Spleen (tissue), 11 donors: ENCODE measurements around the gene LENG8. TPM values are rescaled to one million over a fixed set of nuclear protein-coding genes. Genes with fewer than 3 reads are reported as not detected.
A peak's percentile ranks its signal among the peaks of the same experiment; 100 is the strongest.

Experiments used
- DNase-seq: peaks from one replicate; pipeline ENCODE4 v3.0.0-alpha.2; 2020
- H3K27ac ChIP-seq, 8 donors: fragments of 200-600 bp; sonication (generic) in 7 of 8; 1 replicate in 4 of 8; 2 replicates in 4 of 8; pipeline versions ENCODE4 v1.5.0 to v1.8.0; 2016 to 2021; ENCODE audit warnings: inconsistent platforms in 4 of 8, mild to moderate bottlenecking in 4 of 8, moderate library complexity in 1 of 8
- H3K27me3 ChIP-seq, 7 donors: fragments of 200-600 bp; sonication (generic) in 6 of 7; replicated peaks in 1 of 7; 1 replicate in 4 of 7; 2 replicates in 3 of 7; pipeline versions ENCODE4 v1.5.0 to v1.8.0; 2016 to 2021; ENCODE audit warnings: inconsistent platforms in 3 of 7, mild to moderate bottlenecking in 1 of 7
- H3K36me3 ChIP-seq, 6 donors: fragments of 200-600 bp; sonication (generic) in 5 of 6; 1 replicate in 4 of 6; 2 replicates in 2 of 6; pipeline versions ENCODE4 v1.5.0 to v1.8.0; 2016 to 2021; ENCODE audit warnings: inconsistent platforms in 2 of 6
- H3K4me1 ChIP-seq, 6 donors: fragments of 200-600 bp; sonication (generic) in 5 of 6; 1 replicate in 3 of 6; 2 replicates in 3 of 6; pipeline versions ENCODE4 v1.5.0 to v1.8.0; 2016 to 2021; ENCODE audit warnings: inconsistent platforms in 3 of 6
- H3K4me3 ChIP-seq, 8 donors: fragments of 200-600 bp; sonication (generic) in 7 of 8; 1 replicate in 4 of 8; 2 replicates in 4 of 8; pipeline versions ENCODE4 v1.5.0 to v1.8.0; 2016 to 2021; ENCODE audit warnings: inconsistent platforms in 4 of 8, mild to moderate bottlenecking in 4 of 8, moderate library complexity in 2 of 8
- H3K9me3 ChIP-seq, 8 donors: fragments of 200-600 bp; sonication (generic) in 7 of 8; 1 replicate in 4 of 8; 2 replicates in 4 of 8; pipeline versions ENCODE4 v1.5.0 to v1.8.0; 2016 to 2021; ENCODE audit warnings: inconsistent platforms in 4 of 8
- CTCF ChIP-seq, 11 experiments: fragments of 200-600 bp in 7 of 11; fragments of 450-650 bp in 4 of 11; sonication (generic) in 4 of 11; IDR thresholded peaks in 8 of 11; conservative IDR thresholded peaks in 3 of 11; 1 replicate in 7 of 11; 2 replicates in 4 of 11; pipeline versions ENCODE4 v1.4.0 to v1.8.0; 2016 to 2021; ENCODE audit warnings: antibody characterized with exemption in 11 of 11, inconsistent platforms in 4 of 11, mild to moderate bottlenecking in 1 of 11
- POLR2A ChIP-seq, 3 donors: fragments of 450-650 bp; IDR thresholded peaks; one replicate each; pipeline ENCODE4 v1.5.1; 2017; ENCODE audit warnings: antibody characterized with exemption in 3 of 3, mild to moderate bottlenecking in 1 of 3
- POLR2AphosphoS5 ChIP-seq, 3 donors: sonication (generic); formaldehyde crosslinking; IDR thresholded peaks; one replicate each; pipeline ENCODE4 v1.5.1; 2017; ENCODE audit warnings: antibody characterized with exemption in 3 of 3
- WGBS, 5 donors: extraction: QIAGEN DNeasy Blood & Tissue Kit in 3 of 5; methylation state at CpG; one replicate each; pipeline versions ENCODE4 v1.1.5 to v1.1.7; 2013 to 2018; 5-methylcytosine and 5-hydroxymethylcytosine counted together
- intact Hi-C: fragments of 100-400 bp; cut with DNase I; formaldehyde crosslinking; loops from one replicate; pipeline ENCODE4 v1.15.0; 2023; ENCODE audit warnings: low total_unique reads
- polyA plus RNA-seq, 3 donors: library from polyadenylated mRNA; stranded (reverse); fragments of 200-250 nt; gene quantifications; one replicate each; pipeline ENCODE4 v1.2.1, GENCODE V29; 2013
- total RNA-seq, 7 donors: library from RNA; depleted of rRNA in 3 of 7; stranded (reverse); fragments of >200 nt in 3 of 7; fragmentation: NEBNext Ultra II Directional in 4 of 7; extraction: Animal tissue kit (Norgen Biotek cat#: 25700) in 4 of 7; gene quantifications; one replicate each; pipeline versions ENCODE4 v1.1.0 to v1.2.1, GENCODE V29; 2016 to 2021
- donor health status: healthy with polysubstance abuse.
- donor health status: DM: no; HTN: no; CAD: no; lungs with moderate emphysema.
- donor health status: DM: no; HTN: no; CAD: no.
- donor health status: Bipolar disorder and iron deficiency.
- donor health status: healthy.
- donor health status: DM: no; HTN: no; CAD: no.
- donor health status: DM: yes; HTN: yes; CAD: no.

The LENG8 gene
- total and polyA plus RNA-seq, 10 donors: 69.2 to 293 (median 178) TPM

- TF ChIP-seq POLR2AphosphoS5 (IDR thresholded peaks at IDR 0.05) (peak in 1 of 3 donors; percentile 47), CTCF (IDR thresholded peaks at IDR 0.05 in 8 of 11, conservative IDR thresholded peaks at IDR 0.05 in 3 of 11) (no peak)
- 44 to 67% (median 60%) methylated on average over 8 to 13 of the region's 13 CpGs for WGBS, 5 donors
Observed at GRCh38 chr19:54429545-54430227, 19.3 kb upstream of the LENG8 start.

GRCh38 chr19:54430306-54431254 is 18.4 kb upstream of the LENG8 start:
- TF ChIP-seq POLR2A (IDR thresholded peaks at IDR 0.05) (no peak), POLR2AphosphoS5 (IDR thresholded peaks at IDR 0.05) (peak; percentile 46 to 74 (median 54)), CTCF (IDR thresholded peaks at IDR 0.05 in 8 of 11, conservative IDR thresholded peaks at IDR 0.05 in 3 of 11) (peak in 1 of 11 experiments; percentile 21)
- intact Hi-C loops: no loop called here
- Histone ChIP-seq H3K36me3 (no peaks in the 10 kb centered on the region), H3K4me1 (peaks cover 0 to 38% (median 20%) of the 10 kb centered on the region in 6 donors), H3K27me3 (peaks cover 0 to 59% (median 32%) of the 10 kb centered on the region in 7 donors), H3K9me3 (no peaks in the 10 kb centered on the region), H3K27ac (no peak overlapping the region), H3K4me3 (peak overlapping the region in 6 of 8 donors; percentile 19 to 64 (median 28))
- WGBS, 5 donors: 4 to 12% (median 7%) methylated on average over 20 to 43 of the region's 43 CpGs
- peak; percentile 86 for DNase-seq

More at GRCh38 chr19:54429545-54430227, 19.3 kb upstream of the LENG8 start:
- peaks cover 0 to 29% (median 15%) of the 10 kb centered on the region in 6 donors for H3K4me1 ChIP-seq
- H3K27me3 ChIP-seq: peaks cover 0 to 68% (median 40%) of the 10 kb centered on the region in 7 donors
- no peak for DNase-seq
- H3K27ac ChIP-seq: no peak overlapping the region
- H3K9me3 ChIP-seq: no peaks in the 10 kb centered on the region
- no peak overlapping the region for H3K4me3 ChIP-seq
- H3K36me3 ChIP-seq: no peaks in the 10 kb centered on the region
- intact Hi-C loops: no loop called here

GRCh38 chr19:54431255-54431838 is 17.7 kb upstream of the LENG8 start:
- intact Hi-C loops: no loop called here
- H3K4me3 ChIP-seq: peak overlapping the region in 3 of 8 donors; percentile 25 to 64 (median 30)
- H3K36me3 ChIP-seq: peaks cover 0 to 3% (median 0%) of the 10 kb centered on the region in 6 donors
- no peaks in the 10 kb centered on the region for H3K9me3 ChIP-seq
- TF ChIP-seq POLR2AphosphoS5 (IDR thresholded peaks at IDR 0.05) (no peak), CTCF (IDR thresholded peaks at IDR 0.05 in 8 of 11, conservative IDR thresholded peaks at IDR 0.05 in 3 of 11) (no peak), POLR2A (IDR thresholded peaks at IDR 0.05) (no peak)
- 36 to 52% (median 42%) methylated on average over 11 of the region's 11 CpGs for WGBS, 5 donors
- no peak overlapping the region for H3K27ac ChIP-seq
- H3K4me1 ChIP-seq: peaks cover 0 to 38% (median 23%) of the 10 kb centered on the region in 6 donors
- DNase-seq: no peak
- peaks cover 0 to 51% (median 24%) of the 10 kb centered on the region in 7 donors for H3K27me3 ChIP-seq
